B cell (primary cell): Measurements from ENCODE around the gene TEX13D. TPM values are rescaled to one million over a fixed set of nuclear protein-coding genes. Genes with fewer than 3 reads are reported as not detected.

ENCODE experiments used
- ATAC-seq: fragments of 200-7000 bp; cut with Tn5 transposase; one replicate; pipeline ENCODE4 v1.10.0; 2021; ENCODE audit warnings: low read depth, mild to moderate bottlenecking, moderate number of reproducible peaks, moderate library complexity
- CTCF ChIA-PET: fragments of 350-600 bp; sonication (Branson Sonifier 250); formaldehyde crosslinking; loops from one replicate; lab custom pipeline; 2021; ENCODE audit warnings: antibody characterized with exemption, inconsistent platforms; lab: Charles Lee
- POLR2A ChIA-PET: fragments of 350-600 bp; sonication (Branson Sonifier 250); formaldehyde crosslinking; loops from one replicate; lab custom pipeline; 2021; ENCODE audit warnings: antibody characterized with exemption; lab: Charles Lee
- DNase-seq: peaks from one replicate; pipeline ENCODE4 v3.0.0; 2013
- H2AFZ ChIP-seq: 2 replicates; pipeline ENCODE4 v1.6.1; 2012; ENCODE audit warnings: mild to moderate bottlenecking, low read depth, low read length; ENCODE audit not compliant: insufficient read depth, poor library complexity, severe bottlenecking
- H3K27ac ChIP-seq, 2 donors: 1 replicate in 1 of 2; 2 replicates in 1 of 2; pipeline ENCODE4 v1.5.1; 2012 to 2013; ENCODE audit warnings: low read length in 2 of 2, mild to moderate bottlenecking in 2 of 2, moderate library complexity in 1 of 2
- H3K27me3 ChIP-seq, 4 experiments: fragments of 200-600 bp in 1 of 4; sonication (generic) in 1 of 4; replicated peaks in 1 of 4; 1 replicate in 2 of 4; 2 replicates in 2 of 4; pipeline versions ENCODE4 v1.6.1 to v1.7.0; 2013 to 2016; ENCODE audit warnings: low read length in 3 of 4, mild to moderate bottlenecking in 2 of 4, mixed read lengths in 1 of 4, moderate library complexity in 1 of 4; ENCODE audit not compliant: insufficient read depth in 4 of 4, control insufficient read depth in 3 of 4; ENCODE audit errors: control extremely low read depth in 1 of 4
- H3K36me3 ChIP-seq, 2 experiments: replicated peaks in 1 of 2; 1 replicate in 1 of 2; 2 replicates in 1 of 2; pipeline versions ENCODE4 v1.6.1 to v1.7.1; 2013; ENCODE audit warnings: low read length in 1 of 2; ENCODE audit not compliant: insufficient read depth in 2 of 2, control insufficient read depth in 1 of 2; ENCODE audit errors: control extremely low read depth in 1 of 2, extremely low read depth in 1 of 2
- H3K4me1 ChIP-seq, 2 donors: fragments of 200-600 bp in 1 of 2; sonication (generic) in 1 of 2; 1 replicate in 1 of 2; 2 replicates in 1 of 2; pipeline versions ENCODE4 v1.5.1 to v1.6.1; 2013 to 2017; ENCODE audit warnings: low read length in 2 of 2; ENCODE audit not compliant: control insufficient read depth in 2 of 2, insufficient read depth in 2 of 2
- H3K4me2 ChIP-seq: replicated peaks from 2 replicates; pipeline ENCODE3; 2012; ENCODE audit warnings: mild to moderate bottlenecking, low read depth, low read length; ENCODE audit not compliant: poor library complexity, severe bottlenecking
- H3K4me3 ChIP-seq, 5 experiments: fragments of 200-600 bp in 1 of 5; sonication (generic) in 1 of 5; 1 replicate in 3 of 5; 2 replicates in 2 of 5; pipeline versions ENCODE4 v1.5.1 to v1.7.0; 2011 to 2016; ENCODE audit warnings: low read length in 4 of 5, mild to moderate bottlenecking in 4 of 5, low read depth in 2 of 5, control low read depth in 1 of 5, moderate library complexity in 1 of 5; ENCODE audit not compliant: insufficient read depth in 1 of 5; ENCODE audit errors: control extremely low read depth in 1 of 5, extremely low read depth in 1 of 5
- H3K79me2 ChIP-seq: fragments of 200-600 bp; sonication (generic); one replicate; pipeline ENCODE4 v1.6.0; 2016; ENCODE audit warnings: low read length; ENCODE audit not compliant: control insufficient read depth, insufficient read depth
- H3K9ac ChIP-seq: fragments of 200-600 bp; sonication (generic); 2 replicates; pipeline ENCODE4 v1.6.1; 2017; ENCODE audit warnings: mild to moderate bottlenecking, low read length, moderate library complexity
- H3K9me3 ChIP-seq, 3 donors: one replicate each; pipeline versions ENCODE4 v1.6.1 to v1.7.1; 2013; ENCODE audit warnings: low read length in 2 of 3; ENCODE audit not compliant: control insufficient read depth in 2 of 3, insufficient read depth in 1 of 3; ENCODE audit errors: control extremely low read depth in 1 of 3
- H4K20me1 ChIP-seq: 2 replicates; pipeline ENCODE4 v1.6.0; 2012; ENCODE audit warnings: mild to moderate bottlenecking, low read length; ENCODE audit not compliant: insufficient read depth, control insufficient read depth, poor library complexity, severe bottlenecking
- H3K27ac Mint-ChIP-seq: one replicate; pipeline ENCODE4 v1.8.0; 2021; ENCODE audit warnings: mixed read lengths
- H3K27me3 Mint-ChIP-seq: one replicate; pipeline ENCODE4 v1.8.0; 2021; ENCODE audit warnings: mixed read lengths
- H3K4me1 Mint-ChIP-seq: one replicate; pipeline ENCODE4 v1.8.0; 2021; ENCODE audit warnings: mixed read lengths
- H3K4me3 Mint-ChIP-seq: one replicate; pipeline ENCODE4 v1.8.0; 2021; ENCODE audit warnings: mixed read lengths
- H3K9me3 Mint-ChIP-seq: one replicate; pipeline ENCODE4 v1.8.0; 2022; ENCODE audit warnings: mixed read lengths; ENCODE audit not compliant: insufficient read depth
- CTCF ChIP-seq: fragments of 200-600 bp; IDR thresholded peaks from one replicate; pipeline ENCODE4 v1.8.0; 2022; ENCODE audit warnings: antibody characterized with exemption, mild to moderate bottlenecking
- EZH2 ChIP-seq: IDR thresholded peaks from 2 replicates; pipeline ENCODE4 v1.6.1; 2012; ENCODE audit warnings: borderline replicate concordance, low read depth, mild to moderate bottlenecking, moderate library complexity, low read length; ENCODE audit not compliant: insufficient read depth, poor library complexity, severe bottlenecking
- WGBS: methylation state at CpG from one replicate; pipeline ENCODE4 v1.1.5; 2013; ENCODE audit warnings: missing lambda C conversion rate; ENCODE audit not compliant: insufficient coverage; 5-methylcytosine and 5-hydroxymethylcytosine counted together
- intact Hi-C: fragments of 100-400 bp; cut with micrococcal nuclease; formaldehyde crosslinking; loops from one replicate; pipeline ENCODE4 v1.10.0; 2022
- polyA plus RNA-seq: library from polyadenylated mRNA; depleted of rRNA; stranded (reverse); fragments of >200 nt; gene quantifications from 2 replicates; pipeline ENCODE4 v1.2.3, GENCODE V29; 2012
- total RNA-seq, 2 donors: library from RNA; stranded (reverse); fragments of 120-200 nt in 1 of 2; gene quantifications; 1 replicate in 1 of 2; 2 replicates in 1 of 2; pipeline versions ENCODE4 v1.2.3 to v1.2.4, GENCODE V29; 2013 to 2022

TEX13D gene
- total and polyA plus RNA-seq, 2 donors (not counting 1 experiment from before 2014, with no cell fraction given) = not detected

- Mint-ChIP-seq H3K4me1 (peaks cover 2% of the 10 kb centered on the region), H3K27ac (no peak overlapping the region), H3K27me3 (peaks cover 9% of the 10 kb centered on the region), H3K4me3 (no peak overlapping the region), H3K9me3 (peaks cover 2% of the 10 kb centered on the region)
- ChIA-PET CTCF (no interaction called here), POLR2A (no interaction called here)
- Histone ChIP-seq H3K27me3 (no peaks in the 10 kb centered on the region), H3K4me3 (no peak overlapping the region), H3K4me2 (no peak overlapping the region), H3K27ac (no peak overlapping the region), H3K4me1 (no peaks in the 10 kb centered on the region), H3K9ac (no peak overlapping the region), H4K20me1 (no peaks in the 10 kb centered on the region), H3K9me3 (no peaks in the 10 kb centered on the region), H3K79me2 (no peaks in the 10 kb centered on the region), H3K36me3 (no peaks in the 10 kb centered on the region), H2AFZ (no peak overlapping the region)
- TF ChIP-seq CTCF = no peak
- no peak for TF ChIP-seq EZH2
- ATAC-seq (no peak), DNase-seq (no peak)
- WGBS = no CpG with 5 or more reads among the region's 4 CpGs
- intact Hi-C loops = no loop called here
Observed at GRCh38 chrX:124300405-124300804, 32.1 kb upstream of the TEX13D start.

GRCh38 chrX:124307253-124307907 lies 25.1 kb upstream of the TEX13D start:
- H3K4me2 ChIP-seq = no peak overlapping the region
- ATAC-seq (no peak), DNase-seq (no peak)
- no CpG with 5 or more reads among the region's 2 CpGs for WGBS
- no peak overlapping the region for H3K4me3 Mint-ChIP-seq
- no peaks in the 10 kb centered on the region for H3K79me2 ChIP-seq
- ChIA-PET CTCF (no interaction called here), POLR2A (no interaction called here)
- no peaks in the 10 kb centered on the region for H4K20me1 ChIP-seq
- no peak overlapping the region for H3K27ac ChIP-seq
- H3K9me3 Mint-ChIP-seq = no peaks in the 10 kb centered on the region
- H3K27me3 ChIP-seq = no peaks in the 10 kb centered on the region
- no peak overlapping the region for H3K4me3 ChIP-seq
- no peak overlapping the region for H3K9ac ChIP-seq
- no peaks in the 10 kb centered on the region for H3K4me1 Mint-ChIP-seq
- H2AFZ ChIP-seq = no peak overlapping the region
- no peaks in the 10 kb centered on the region for H3K9me3 ChIP-seq
- peaks cover 16% of the 10 kb centered on the region for H3K27me3 Mint-ChIP-seq
- no peak overlapping the region for H3K27ac Mint-ChIP-seq
- H3K4me1 ChIP-seq = no peaks in the 10 kb centered on the region
- TF ChIP-seq CTCF (no peak), EZH2 (no peak)
- intact Hi-C loops = no loop called here
- H3K36me3 ChIP-seq = no peaks in the 10 kb centered on the region
